Measurements from ENCODE around the gene SHISA3.
"Not testable (repeated sequence)": the region's sequence is repeated elsewhere in the genome, so short reads cannot be mapped to it uniquely, and the experiment has no call there.

The SHISA3 gene

GRCh38 chr4:42396752-42397634, at the start of gene SHISA3:
TSS of gene SHISA3 (plus strand) at chr4:42397488. CDS start at chr4:42398057, 569 bp downstream.
- DNase-seq (ENCODE audit: low read depth in 2 of 2): no peak

- no peak for DNase-seq (ENCODE audit: low read depth in 2 of 2)
These were observed 49.0 kb upstream of the SHISA3 start for GRCh38 chr4:42348247-42348646.

DNA sequence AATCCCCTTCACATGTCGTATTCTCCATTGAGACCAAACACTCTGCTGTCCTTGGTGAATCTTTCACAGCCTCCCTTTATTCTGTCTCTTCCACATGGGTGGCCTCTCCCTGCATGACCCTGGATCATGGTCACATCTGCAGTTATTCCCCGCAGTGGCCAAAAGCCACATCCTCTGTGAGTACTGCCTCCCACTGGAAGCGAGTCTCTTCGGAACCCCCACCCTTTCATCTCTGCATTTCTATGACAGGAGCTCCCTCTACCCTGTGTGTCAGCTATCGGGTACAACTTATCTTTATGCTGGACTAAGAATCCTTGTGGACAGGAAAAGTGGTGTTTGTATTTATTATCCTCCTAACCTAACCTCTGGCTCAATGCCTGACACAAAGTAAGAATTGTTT, 48.6 kb upstream of the SHISA3 start:
- DNase-seq (ENCODE audit: low read depth in 2 of 2): no peak

GRCh38 chr4:42350611-42351182, 46.6 kb upstream of the SHISA3 start:
- DNase-seq (ENCODE audit: low read depth in 2 of 2): no peak

GRCh38 chr4:42352049-42352448, 45.2 kb upstream of the SHISA3 start:
- no peak for DNase-seq (ENCODE audit: low read depth in 2 of 2)

DNA sequence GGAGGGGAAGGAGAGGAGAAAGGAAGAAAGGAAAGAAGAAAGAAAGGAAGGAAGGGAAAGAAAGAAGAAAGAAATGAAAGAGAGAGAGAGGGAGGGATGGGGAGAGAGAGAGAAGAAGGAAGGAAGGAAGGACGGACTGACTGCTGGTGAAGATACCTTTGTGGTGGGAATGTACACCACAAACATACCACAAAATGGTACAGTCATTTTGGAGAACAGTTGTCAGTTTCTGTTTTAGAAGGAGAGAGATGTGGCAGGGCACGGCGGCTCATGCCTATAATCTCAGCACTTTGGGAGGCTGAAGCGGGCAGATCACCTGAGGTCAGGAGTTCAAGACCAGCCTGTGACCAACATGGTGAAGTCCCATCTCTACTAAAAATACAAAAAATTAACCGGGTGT, 40.0 kb upstream of the SHISA3 start:
- DNase-seq (ENCODE audit: low read depth in 2 of 2): no peak

GRCh38 chr4:42359711-42360110, 37.6 kb upstream of the SHISA3 start:
- DNase-seq (ENCODE audit: low read depth in 2 of 2): no peak

GRCh38 chr4:42360256-42360669, 37.0 kb upstream of the SHISA3 start:
- DNase-seq (ENCODE audit: low read depth in 2 of 2): no peak

DNA sequence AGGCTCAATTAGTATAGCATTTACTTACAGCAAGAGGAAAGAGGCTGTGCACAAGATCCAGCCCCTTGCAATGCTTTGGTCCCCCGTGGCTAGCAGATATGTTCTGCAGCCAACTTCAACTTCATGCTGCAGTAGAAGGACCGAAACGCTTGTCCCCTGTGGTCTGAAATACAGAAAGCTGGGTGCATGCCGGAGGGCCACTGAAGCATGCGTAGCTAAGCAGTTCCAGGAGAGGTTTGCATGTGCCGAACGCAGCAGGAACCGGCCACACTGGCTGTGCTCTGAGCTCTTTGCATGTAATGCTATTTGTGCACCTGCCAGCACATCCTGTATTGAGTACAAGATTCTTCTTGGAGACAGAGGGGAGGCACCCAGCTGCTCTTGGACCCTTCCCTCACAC, 35.8 kb upstream of the SHISA3 start:
- DNase-seq (ENCODE audit: low read depth in 2 of 2): no peak

GRCh38 chr4:42362591-42362990, 34.7 kb upstream of the SHISA3 start:
- no peak for DNase-seq (ENCODE audit: low read depth in 2 of 2)

DNA sequence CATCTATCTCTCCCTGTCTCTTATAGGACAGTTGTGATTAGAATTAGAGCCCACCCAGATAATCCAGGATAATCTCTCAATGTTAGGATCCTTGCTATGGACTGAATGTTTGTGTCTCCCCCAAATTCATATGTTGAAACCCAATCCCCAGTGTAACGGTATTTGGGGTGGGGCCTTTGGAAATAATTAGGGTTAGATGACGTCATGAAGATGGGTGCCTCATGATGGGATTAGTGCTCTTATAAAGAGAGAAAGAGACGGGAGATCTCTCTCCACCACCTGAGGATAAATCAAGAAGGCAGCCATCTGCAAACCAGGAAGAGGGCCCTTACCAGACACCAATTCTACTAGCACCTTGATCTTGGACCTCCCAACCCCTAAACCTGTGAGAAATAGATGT, 33.7 kb upstream of the SHISA3 start:
- no peak for DNase-seq (ENCODE audit: low read depth in 2 of 2)

GRCh38 chr4:42364266-42365053, 32.8 kb upstream of the SHISA3 start:
- no peak for DNase-seq (ENCODE audit: low read depth in 2 of 2)

DNA sequence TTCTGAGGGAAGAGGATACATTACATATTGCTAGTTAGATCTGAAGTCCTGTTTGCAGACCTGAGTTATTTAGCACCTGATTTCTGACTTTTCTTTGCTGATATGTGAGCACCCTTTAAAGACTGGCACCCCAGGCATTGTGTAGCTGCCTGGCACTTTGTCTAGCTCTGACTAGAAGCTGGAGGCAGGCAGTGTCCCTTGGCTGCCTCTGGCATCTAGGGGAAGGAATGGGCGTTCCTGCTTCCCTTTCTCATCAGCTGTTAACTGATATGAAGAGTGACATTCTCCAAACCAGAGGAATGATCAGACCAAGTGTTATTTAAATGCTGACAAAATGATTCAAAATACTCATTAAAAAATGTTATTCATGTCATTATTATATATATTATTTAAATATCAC, 30.3 kb upstream of the SHISA3 start:
- DNase-seq (ENCODE audit: low read depth in 2 of 2): no peak

DNA sequence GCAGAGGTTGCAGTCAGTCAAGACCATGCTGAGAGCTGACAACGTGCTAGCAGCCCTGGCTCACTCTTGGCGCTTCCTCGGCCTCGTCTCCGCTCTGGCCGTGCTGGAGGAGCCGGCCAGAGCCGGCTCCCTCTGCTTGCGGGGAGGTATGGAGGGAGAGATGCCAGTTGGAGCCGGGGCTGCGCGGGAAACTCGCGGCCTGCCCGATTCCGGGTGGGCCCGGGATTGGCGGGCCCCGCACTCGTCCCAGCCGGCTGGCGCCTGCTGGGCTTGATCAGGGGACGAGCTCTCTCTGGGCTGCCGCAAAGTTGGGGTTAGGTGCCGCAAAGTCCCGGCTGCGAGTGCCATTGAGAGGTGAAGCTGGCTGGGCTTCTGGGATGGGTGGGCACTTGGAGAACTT, 27.8 kb upstream of the SHISA3 start:
- DNase-seq (ENCODE audit: low read depth in 2 of 2): no peak

- DNase-seq (ENCODE audit: low read depth in 2 of 2): peak; percentile 5 to 19
These were observed 25.7 kb upstream of the SHISA3 start for GRCh38 chr4:42371305-42372252.

- not testable (repeated sequence) for DNase-seq (ENCODE audit: low read depth in 2 of 2)
These were observed 25.0 kb upstream of the SHISA3 start for GRCh38 chr4:42372303-42372702.

- no peak for DNase-seq (ENCODE audit: low read depth in 2 of 2)
These were observed 19.8 kb upstream of the SHISA3 start for GRCh38 chr4:42377497-42377896.

- DNase-seq (ENCODE audit: low read depth in 2 of 2): no peak
These were observed 15.6 kb upstream of the SHISA3 start for GRCh38 chr4:42381666-42382065.

DNA sequence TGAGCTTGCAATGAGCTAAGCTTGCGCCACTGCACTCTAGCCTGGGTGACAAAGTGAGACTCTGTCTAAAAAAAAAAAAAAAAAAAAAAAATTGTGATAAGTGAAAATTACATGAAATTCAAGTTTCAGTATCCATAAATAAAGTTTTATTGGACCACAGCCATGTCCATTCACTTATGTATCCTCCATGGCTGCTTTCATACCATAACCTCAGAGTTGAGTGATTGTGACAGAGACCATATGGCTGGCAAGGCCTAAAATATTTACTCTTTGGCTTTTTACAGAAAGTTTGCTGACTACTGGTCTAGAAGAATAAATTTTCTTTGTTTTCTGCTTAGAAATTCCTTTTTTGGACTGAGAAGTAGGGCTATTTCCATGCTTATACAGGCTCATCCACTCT, 11.8 kb upstream of the SHISA3 start:
- no peak for DNase-seq (ENCODE audit: low read depth in 2 of 2)

- no peak for DNase-seq (ENCODE audit: low read depth in 2 of 2)
These were observed 6.5 kb upstream of the SHISA3 start for GRCh38 chr4:42390622-42391354.

DNA sequence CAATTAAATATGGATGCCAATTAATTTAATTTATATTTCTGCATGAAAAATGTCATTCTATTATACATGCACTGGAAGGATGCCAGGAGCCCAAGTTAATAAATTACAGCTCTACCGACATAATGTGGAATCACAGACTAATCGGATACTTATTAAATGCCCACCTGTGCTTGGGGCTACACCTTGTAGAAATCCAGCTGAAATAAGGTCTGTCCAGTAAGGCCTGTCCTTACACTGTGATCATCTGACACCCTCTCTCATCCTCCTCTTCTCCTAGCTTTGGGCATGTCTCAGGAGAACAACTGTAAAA, 6.0 kb upstream of the SHISA3 start:
- no peak for DNase-seq (ENCODE audit: low read depth in 2 of 2)
